Glutamatergic neuron (in vitro differentiated cells): ENCODE data around the gene HTR1B. TPM values are rescaled to one million over a fixed set of nuclear protein-coding genes. Genes with fewer than 3 reads are reported as not detected.

Experiments used
- DNase-seq: peaks from one replicate; pipeline ENCODE4 v3.0.0; 2022
- H3K27ac Mint-ChIP-seq: one replicate; pipeline ENCODE4 v1.8.0; 2020; ENCODE audit warnings: mild to moderate bottlenecking, mixed read lengths, inconsistent platforms; ENCODE audit not compliant: unreplicated experiment
- H3K27me3 Mint-ChIP-seq: one replicate; pipeline ENCODE4 v1.8.0; 2020; ENCODE audit warnings: mild to moderate bottlenecking, moderate library complexity, mixed read lengths, inconsistent platforms; ENCODE audit not compliant: unreplicated experiment
- H3K36me3 Mint-ChIP-seq: one replicate; pipeline ENCODE4 v1.8.0; 2020; ENCODE audit warnings: mild to moderate bottlenecking, mixed read lengths, inconsistent platforms; ENCODE audit not compliant: unreplicated experiment
- H3K4me1 Mint-ChIP-seq: one replicate; pipeline ENCODE4 v1.8.0; 2020; ENCODE audit warnings: mild to moderate bottlenecking, low read depth, mixed read lengths, inconsistent platforms; ENCODE audit not compliant: unreplicated experiment
- H3K4me3 Mint-ChIP-seq: one replicate; pipeline ENCODE4 v1.8.0; 2020; ENCODE audit warnings: mild to moderate bottlenecking, mixed read lengths, inconsistent platforms; ENCODE audit not compliant: unreplicated experiment
- H3K9me3 Mint-ChIP-seq: one replicate; pipeline ENCODE4 v1.8.0; 2020; ENCODE audit warnings: mild to moderate bottlenecking, moderate library complexity, mixed read lengths, inconsistent platforms; ENCODE audit not compliant: unreplicated experiment
- total RNA-seq: library from RNA; stranded (reverse); fragmentation: NEBNext Ultra II Directional; extraction: Animal tissue kit (Norgen Biotek cat#: 25700); gene quantifications from one replicate; pipeline ENCODE4 v1.2.1, GENCODE V29; 2021; ENCODE audit not compliant: unreplicated experiment
- TF ChIP-seq, protein P1 (sequence below): fragments of 200-600 bp; sonication (generic); IDR thresholded peaks from one replicate; pipeline ENCODE4 v1.5.0; 2021; ENCODE audit not compliant: partially characterized antibody, unreplicated experiment

The HTR1B gene
- total RNA-seq, 1 donor from 2014 or later, result 4.2 TPM

GRCh38 chr6:77450924-77451323 lies 12.4 kb downstream of the HTR1B start:
- Mint-ChIP-seq H3K27ac (no peak overlapping the region), H3K36me3 (no peaks in the 10 kb centered on the region), H3K27me3 (peaks cover 2% of the 10 kb centered on the region), H3K4me1 (peaks cover 6% of the 10 kb centered on the region), H3K9me3 (no peaks in the 10 kb centered on the region), H3K4me3 (no peak overlapping the region)
- DNase-seq, result no peak
- TF ChIP-seq, protein P1, sequence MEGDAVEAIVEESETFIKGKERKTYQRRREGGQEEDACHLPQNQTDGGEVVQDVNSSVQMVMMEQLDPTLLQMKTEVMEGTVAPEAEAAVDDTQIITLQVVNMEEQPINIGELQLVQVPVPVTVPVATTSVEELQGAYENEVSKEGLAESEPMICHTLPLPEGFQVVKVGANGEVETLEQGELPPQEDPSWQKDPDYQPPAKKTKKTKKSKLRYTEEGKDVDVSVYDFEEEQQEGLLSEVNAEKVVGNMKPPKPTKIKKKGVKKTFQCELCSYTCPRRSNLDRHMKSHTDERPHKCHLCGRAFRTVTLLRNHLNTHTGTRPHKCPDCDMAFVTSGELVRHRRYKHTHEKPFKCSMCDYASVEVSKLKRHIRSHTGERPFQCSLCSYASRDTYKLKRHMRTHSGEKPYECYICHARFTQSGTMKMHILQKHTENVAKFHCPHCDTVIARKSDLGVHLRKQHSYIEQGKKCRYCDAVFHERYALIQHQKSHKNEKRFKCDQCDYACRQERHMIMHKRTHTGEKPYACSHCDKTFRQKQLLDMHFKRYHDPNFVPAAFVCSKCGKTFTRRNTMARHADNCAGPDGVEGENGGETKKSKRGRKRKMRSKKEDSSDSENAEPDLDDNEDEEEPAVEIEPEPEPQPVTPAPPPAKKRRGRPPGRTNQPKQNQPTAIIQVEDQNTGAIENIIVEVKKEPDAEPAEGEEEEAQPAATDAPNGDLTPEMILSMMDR, result no peak

DNA sequence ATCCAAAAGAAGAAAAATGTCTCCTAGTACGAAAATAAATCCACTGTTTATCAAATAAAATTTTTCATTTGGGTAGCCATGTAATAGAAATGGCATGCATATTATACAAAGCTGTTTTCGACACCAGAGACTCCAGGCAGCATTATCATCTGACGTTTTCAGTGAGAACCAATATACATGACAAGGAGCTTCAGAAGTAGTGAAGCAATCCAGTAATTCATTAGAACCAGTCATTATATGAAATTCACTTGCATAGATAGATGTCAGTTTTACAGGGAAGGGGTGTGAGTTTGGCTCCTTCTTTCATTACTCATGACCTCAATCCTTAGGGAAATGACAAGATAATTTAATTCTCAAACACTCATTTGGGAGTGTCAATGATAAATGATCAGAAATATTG lies 14.7 kb downstream of the HTR1B start:
- H3K36me3 Mint-ChIP-seq, result no peaks in the 10 kb centered on the region
- H3K4me3 Mint-ChIP-seq, result no peak overlapping the region
- H3K27me3 Mint-ChIP-seq, result peaks cover 2% of the 10 kb centered on the region
- no peak overlapping the region for H3K27ac Mint-ChIP-seq
- TF ChIP-seq, protein P1, result no peak
- no peaks in the 10 kb centered on the region for H3K4me1 Mint-ChIP-seq
- H3K9me3 Mint-ChIP-seq, result no peaks in the 10 kb centered on the region
- no peak for DNase-seq

- no peak overlapping the region for H3K4me3 Mint-ChIP-seq
- TF ChIP-seq, protein P1, result no peak
- H3K9me3 Mint-ChIP-seq, result no peaks in the 10 kb centered on the region
- DNase-seq, result no peak
- no peak overlapping the region for H3K27ac Mint-ChIP-seq
- H3K4me1 Mint-ChIP-seq, result no peaks in the 10 kb centered on the region
- no peaks in the 10 kb centered on the region for H3K36me3 Mint-ChIP-seq
- peaks cover 2% of the 10 kb centered on the region for H3K27me3 Mint-ChIP-seq
Observed at GRCh38 chr6:77447254-77447653, 16.0 kb downstream of the HTR1B start.

DNA sequence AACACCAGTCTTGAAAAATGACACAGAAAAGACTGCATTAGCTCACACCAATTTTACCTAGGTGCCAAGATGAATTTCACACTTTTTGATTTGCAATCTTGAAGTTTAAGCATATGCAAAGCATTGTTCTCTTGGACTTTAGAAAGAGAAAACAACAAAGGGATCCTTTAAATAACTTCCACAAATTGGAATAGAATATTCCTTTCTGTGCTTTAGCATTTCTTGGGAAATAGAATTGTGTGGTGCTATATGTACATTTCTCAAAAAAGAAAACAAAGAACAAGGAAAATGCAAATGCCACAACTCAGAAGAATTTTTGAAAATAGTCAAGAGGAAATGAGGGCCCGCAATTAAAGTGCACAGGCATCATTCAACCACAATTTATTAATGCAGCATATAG lies 17.0 kb downstream of the HTR1B start:
- Mint-ChIP-seq H3K4me1 (no peaks in the 10 kb centered on the region), H3K36me3 (no peaks in the 10 kb centered on the region), H3K27me3 (peaks cover 2% of the 10 kb centered on the region), H3K9me3 (no peaks in the 10 kb centered on the region), H3K4me3 (no peak overlapping the region), H3K27ac (no peak overlapping the region)
- no peak for DNase-seq
- TF ChIP-seq, protein P1, result no peak

GRCh38 chr6:77445214-77445613 lies 18.1 kb downstream of the HTR1B start:
- Mint-ChIP-seq H3K36me3 (no peaks in the 10 kb centered on the region), H3K4me3 (no peak overlapping the region), H3K27ac (no peak overlapping the region), H3K4me1 (no peaks in the 10 kb centered on the region), H3K27me3 (peaks cover 2% of the 10 kb centered on the region), H3K9me3 (no peaks in the 10 kb centered on the region)
- TF ChIP-seq, protein P1, result no peak
- DNase-seq, result no peak
